ENCODE measurements around the gene SCN8A. TPM values are rescaled to one million over a fixed set of nuclear protein-coding genes. Genes with fewer than 3 reads are reported as not detected.

Gene SCN8A
- total RNA-seq, 3 donors from 2014 or later, result 0.32 to 5.0 (median 1.6) TPM

GRCh38 chr12:51626629-51627028, 35.6 kb downstream of the SCN8A start:
- DNase-seq (ENCODE audit: low spot score in 2 of 2), result no peak
- no peaks in the 10 kb centered on the region for H3K36me3 ChIP-seq
- no peaks in the 10 kb centered on the region for H3K4me1 ChIP-seq
- no peak overlapping the region for H3K27ac ChIP-seq
- no peak overlapping the region for H3K4me3 ChIP-seq
- intact Hi-C loops (cut with DNase I; ENCODE audit: low total_unique reads), result no loop called here
- no peak for TF ChIP-seq POLR2AphosphoS5 (IDR thresholded peaks at IDR 0.05)
- TF ChIP-seq CTCF (IDR thresholded peaks at IDR 0.05), result no peak
- no peak for TF ChIP-seq POLR2A (IDR thresholded peaks at IDR 0.05)
- no peaks in the 10 kb centered on the region for H3K27me3 ChIP-seq
- H3K9me3 ChIP-seq, result no peaks in the 10 kb centered on the region

- no peak for DNase-seq (ENCODE audit: low spot score in 2 of 2)
- Histone ChIP-seq H3K4me3 (no peak overlapping the region), H3K9me3 (no peaks in the 10 kb centered on the region), H3K27me3 (no peaks in the 10 kb centered on the region), H3K27ac (no peak overlapping the region), H3K4me1 (peaks cover 0 to 8% of the 10 kb centered on the region in 2 donors), H3K36me3 (no peaks in the 10 kb centered on the region)
- intact Hi-C loops (cut with DNase I; ENCODE audit: low total_unique reads), result no loop called here
- TF ChIP-seq POLR2A (IDR thresholded peaks at IDR 0.05), result no peak
Observed at GRCh38 chr12:51630256-51630880, 39.3 kb downstream of the SCN8A start.

- Histone ChIP-seq H3K4me3 (no peak overlapping the region), H3K27ac (no peak overlapping the region), H3K36me3 (no peaks in the 10 kb centered on the region), H3K4me1 (peaks cover 0 to 8% of the 10 kb centered on the region in 2 donors), H3K9me3 (no peaks in the 10 kb centered on the region), H3K27me3 (no peaks in the 10 kb centered on the region)
- TF ChIP-seq CTCF (IDR thresholded peaks at IDR 0.05) (no peak), POLR2A (IDR thresholded peaks at IDR 0.05) (no peak), POLR2AphosphoS5 (IDR thresholded peaks at IDR 0.05) (no peak)
- no peak for DNase-seq (ENCODE audit: low spot score in 2 of 2)
- intact Hi-C loops (cut with DNase I; ENCODE audit: low total_unique reads), result no loop called here
Observed at GRCh38 chr12:51630986-51631385, 40.0 kb downstream of the SCN8A start.

GRCh38 chr12:51631591-51631990, 40.6 kb downstream of the SCN8A start:
- intact Hi-C loops (cut with DNase I; ENCODE audit: low total_unique reads), result no loop called here
- H3K4me3 ChIP-seq, result no peak overlapping the region
- H3K27ac ChIP-seq, result peak overlapping the region in 1 of 2 donors; percentile 25
- TF ChIP-seq POLR2AphosphoS5 (IDR thresholded peaks at IDR 0.05) (no peak), POLR2A (IDR thresholded peaks at IDR 0.05) (no peak), CTCF (IDR thresholded peaks at IDR 0.05) (no peak)
- H3K4me1 ChIP-seq, result peaks cover 0 to 8% of the 10 kb centered on the region in 2 donors
- H3K9me3 ChIP-seq, result no peaks in the 10 kb centered on the region
- H3K27me3 ChIP-seq, result no peaks in the 10 kb centered on the region
- H3K36me3 ChIP-seq, result no peaks in the 10 kb centered on the region
- DNase-seq (ENCODE audit: low spot score in 2 of 2), result no peak

- Histone ChIP-seq H3K36me3 (no peaks in the 10 kb centered on the region), H3K9me3 (peaks cover 1 to 2% of the 10 kb centered on the region in 2 donors), H3K27me3 (no peaks in the 10 kb centered on the region), H3K27ac (peak overlapping the region in 1 of 2 donors; percentile 25), H3K4me3 (no peak overlapping the region), H3K4me1 (peaks cover 0 to 8% of the 10 kb centered on the region in 2 donors)
- DNase-seq (ENCODE audit: low spot score in 2 of 2), result no peak
- intact Hi-C loops (cut with DNase I; ENCODE audit: low total_unique reads), result no loop called here
- TF ChIP-seq POLR2A (IDR thresholded peaks at IDR 0.05) (no peak), CTCF (IDR thresholded peaks at IDR 0.05) (no peak), POLR2AphosphoS5 (IDR thresholded peaks at IDR 0.05) (no peak)
Observed at GRCh38 chr12:51632623-51633022, 41.6 kb downstream of the SCN8A start.

Measured in breast epithelium (tissue), 4 donors.